Hepatocyte (in vitro differentiated cells): ENCODE results near the gene SFMBT2. TPM values are rescaled to one million over a fixed set of nuclear protein-coding genes. Genes with fewer than 3 reads are reported as not detected.

Experiments
- DNase-seq: peaks from one replicate; pipeline ENCODE4 v3.0.0-alpha.2; 2016; ENCODE audit warnings: low spot score
- H2AFZ ChIP-seq: fragments of 200-600 bp; sonication (generic); 2 replicates; pipeline ENCODE4 v1.6.0; 2016; ENCODE audit warnings: antibody characterized with exemption, mild to moderate bottlenecking
- H3K27ac ChIP-seq: fragments of 200-600 bp; sonication (generic); 2 replicates; pipeline ENCODE4 v1.5.1; 2016; ENCODE audit warnings: mild to moderate bottlenecking
- H3K27me3 ChIP-seq: fragments of 200-600 bp; sonication (generic); 2 replicates; pipeline ENCODE4 v1.6.1; 2016
- H3K36me3 ChIP-seq: fragments of 200-600 bp; sonication (generic); replicated peaks from 2 replicates; pipeline ENCODE4 v1.5.1; 2016; ENCODE audit warnings: low read depth; ENCODE audit not compliant: insufficient read depth
- H3K4me1 ChIP-seq: fragments of 200-600 bp; sonication (generic); 2 replicates; pipeline ENCODE4 v1.5.1; 2016; ENCODE audit warnings: mild to moderate bottlenecking, moderate library complexity; ENCODE audit not compliant: insufficient read depth
- H3K4me2 ChIP-seq: fragments of 200-600 bp; sonication (generic); 2 replicates; pipeline ENCODE4 v1.6.0; 2016
- H3K4me3 ChIP-seq: fragments of 200-600 bp; sonication (generic); 2 replicates; pipeline ENCODE4 v1.5.1; 2016; ENCODE audit warnings: mild to moderate bottlenecking
- H3K79me2 ChIP-seq: fragments of 200-600 bp; sonication (generic); 2 replicates; pipeline ENCODE4 v1.6.0; 2017; ENCODE audit warnings: mild to moderate bottlenecking
- H3K9me2 ChIP-seq: fragments of 200-600 bp; sonication (generic); replicated peaks from 2 replicates; pipeline ENCODE4 v1.6.0; 2017; ENCODE audit warnings: mild to moderate bottlenecking; ENCODE audit not compliant: insufficient read depth
- H3K9me3 ChIP-seq: fragments of 200-600 bp; sonication (generic); 2 replicates; pipeline ENCODE4 v1.5.1; 2016; ENCODE audit warnings: low read depth, mild to moderate bottlenecking
- H4K20me1 ChIP-seq: fragments of 200-600 bp; sonication (generic); 2 replicates; pipeline ENCODE4 v1.6.0; 2016; ENCODE audit warnings: mild to moderate bottlenecking; ENCODE audit not compliant: insufficient read depth, poor library complexity, severe bottlenecking
- CTCF ChIP-seq: fragments of 200-600 bp; sonication (generic); IDR thresholded peaks from 2 replicates; pipeline ENCODE4 v1.5.1; 2016; ENCODE audit warnings: antibody characterized with exemption, mild to moderate bottlenecking; ENCODE audit not compliant: poor library complexity
- EZH2 ChIP-seq: fragments of 200-600 bp; sonication (generic); IDR thresholded peaks from 2 replicates; pipeline ENCODE4 v1.6.1; 2016; ENCODE audit warnings: antibody characterized with exemption, mild to moderate bottlenecking, borderline replicate concordance
- EZH2phosphoT487 ChIP-seq: fragments of 200-600 bp; sonication (generic); IDR thresholded peaks from one replicate; pipeline ENCODE4 v1.6.1; 2018; ENCODE audit warnings: antibody characterized with exemption, mild to moderate bottlenecking, low read depth, moderate library complexity; ENCODE audit not compliant: unreplicated experiment, severe bottlenecking
- WGBS: methylation state at CpG from one replicate; pipeline ENCODE4 v1.1.6; 2016; ENCODE audit warnings: low lambda C conversion rate; ENCODE audit errors: missing lambda C conversion rate; 5-methylcytosine and 5-hydroxymethylcytosine counted together
- polyA plus RNA-seq: library from polyadenylated mRNA; unstranded; fragments of >200 nt; fragmentation: Nextera tagmentation; extraction: Ambion mirVana; gene quantifications from 2 replicates; pipeline ENCODE4 v1.2.1, GENCODE V29; 2016
- total RNA-seq: library from RNA; depleted of rRNA; stranded (reverse); fragments of >200 nt; gene quantifications from 2 replicates; pipeline ENCODE4 v1.2.3, GENCODE V29; 2014

Gene SFMBT2
- total and polyA plus RNA-seq, 2 experiments from 2014 or later, result 1.1 to 3.8 TPM

- TF ChIP-seq EZH2phosphoT487 (no peak), CTCF (no peak), EZH2 (no peak)
- 93% methylated on average over 7 of the region's 7 CpGs for WGBS
- H3K27me3 ChIP-seq, result no peaks in the 10 kb centered on the region
Measured at GRCh38 chr10:7298495-7298894, 112.3 kb downstream of the SFMBT2 start.

GRCh38 chr10:7297094-7297493 is 113.7 kb downstream of the SFMBT2 start:
- no peak for TF ChIP-seq EZH2phosphoT487
- TF ChIP-seq EZH2, result no peak
- no peak for TF ChIP-seq CTCF
- Histone ChIP-seq H3K27ac (no peak overlapping the region), H3K79me2 (no peaks in the 10 kb centered on the region), H3K27me3 (no peaks in the 10 kb centered on the region), H3K4me3 (no peak overlapping the region), H3K36me3 (no peaks in the 10 kb centered on the region), H4K20me1 (no peaks in the 10 kb centered on the region), H3K9me2 (no peaks in the 10 kb centered on the region), H2AFZ (no peak overlapping the region), H3K4me2 (no peak overlapping the region), H3K9me3 (no peaks in the 10 kb centered on the region), H3K4me1 (peaks cover 6% of the 10 kb centered on the region)
- WGBS, result 90% methylated on average over 1 of the region's 1 CpG
- no peak for DNase-seq

More at GRCh38 chr10:7298495-7298894, 112.3 kb downstream of the SFMBT2 start:
- H3K9me3 ChIP-seq, result no peaks in the 10 kb centered on the region
- H3K9me2 ChIP-seq, result no peaks in the 10 kb centered on the region
- H3K4me3 ChIP-seq, result no peak overlapping the region
- no peaks in the 10 kb centered on the region for H3K36me3 ChIP-seq
- no peaks in the 10 kb centered on the region for H3K79me2 ChIP-seq
- H3K27ac ChIP-seq, result no peak overlapping the region
- no peaks in the 10 kb centered on the region for H4K20me1 ChIP-seq
- H2AFZ ChIP-seq, result no peak overlapping the region
- peaks cover 17% of the 10 kb centered on the region for H3K4me1 ChIP-seq
- H3K4me2 ChIP-seq, result no peak overlapping the region
- no peak for DNase-seq

- H3K27ac ChIP-seq, result peak overlapping the region; percentile 16
- 91% methylated on average over 7 of the region's 7 CpGs for WGBS
Measured at GRCh38 chr10:7296648-7297047, 114.2 kb downstream of the SFMBT2 start.

More at GRCh38 chr10:7296648-7297047, 114.2 kb downstream of the SFMBT2 start:
- Histone ChIP-seq H3K4me3 (no peak overlapping the region), H2AFZ (no peak overlapping the region), H3K9me2 (no peaks in the 10 kb centered on the region), H3K9me3 (no peaks in the 10 kb centered on the region), H3K4me2 (no peak overlapping the region), H4K20me1 (no peaks in the 10 kb centered on the region), H3K4me1 (peaks cover 2% of the 10 kb centered on the region), H3K27me3 (no peaks in the 10 kb centered on the region), H3K79me2 (no peaks in the 10 kb centered on the region), H3K36me3 (no peaks in the 10 kb centered on the region)
- no peak for DNase-seq
- TF ChIP-seq CTCF (no peak), EZH2phosphoT487 (no peak), EZH2 (no peak)
